ENCODE data around the gene PARD6A. TPM values are rescaled to one million over a fixed set of nuclear protein-coding genes. Genes with fewer than 3 reads are reported as not detected.
A peak's percentile ranks its signal among the peaks of the same experiment; 100 is the strongest.

PARD6A gene
- polyA plus RNA-seq, 3 donors = 2.7 to 6.9 (median 6.1) TPM

GRCh38 chr16:67669499-67670101 lies 8.8 kb downstream of the PARD6A start:
- Mint-ChIP-seq H3K9me3 (peaks cover 0 to 2% (median 0%) of the 10 kb centered on the region in 7 donors), H3K27me3 (ENCODE audit: low read depth in 3 of 3) (peaks cover 0 to 2% (median 0%) of the 10 kb centered on the region in 3 donors), H3K27ac (no peak overlapping the region), H3K4me3 (no peak overlapping the region), H3K36me3 (peaks cover under 1 to 3% of the 10 kb centered on the region in 2 donors), H3K4me1 (peaks cover 50% of the 10 kb centered on the region)
- Histone ChIP-seq H3K27me3 (ENCODE audit: control insufficient read depth in 2 of 2, insufficient read depth in 2 of 2, low read length in 2 of 2) (no peaks in the 10 kb centered on the region), H3K9me3 (replicated peaks in 1 of 2; ENCODE audit: control insufficient read depth in 1 of 2, insufficient read depth in 1 of 2, low read length in 2 of 2) (no peaks in the 10 kb centered on the region), H3K36me3 (replicated peaks in 1 of 2; ENCODE audit: control insufficient read depth in 1 of 2, insufficient read depth in 2 of 2, low read length in 2 of 2) (no peaks in the 10 kb centered on the region), H3K4me1 (ENCODE audit: control insufficient read depth in 1 of 2, insufficient read depth in 2 of 2, low read length in 2 of 2) (peaks cover 49 to 59% of the 10 kb centered on the region in 2 donors), H4K20me1 (ENCODE audit: insufficient read depth, low read length) (no peaks in the 10 kb centered on the region), H3K79me2 (ENCODE audit: insufficient read depth, low read length) (no peaks in the 10 kb centered on the region), H2AFZ (ENCODE audit: insufficient read depth, low read depth, low read length, poor library complexity, severe bottlenecking) (no peak overlapping the region), H3K27ac (ENCODE audit: low read depth in 1 of 2, low read length in 2 of 2) (no peak overlapping the region), H3K9ac (ENCODE audit: insufficient read depth, low read length, poor library complexity, severe bottlenecking) (no peak overlapping the region), H3K4me2 (replicated peaks; ENCODE audit: extremely low read depth, low read length, poor library complexity, severe bottlenecking) (no peak overlapping the region), H3K4me3 (replicated peaks in 1 of 3; ENCODE audit: low read depth in 2 of 3, low read length in 3 of 3) (no peak overlapping the region)
- TF ChIP-seq CTCF (IDR thresholded peaks at IDR 0.05) = no peak
- peak in 1 of 3 donors; percentile 3 for DNase-seq
- intact Hi-C loops (cut with micrococcal nuclease) = loop anchor here (5.0 to 10.0 kb wide), 10 partner anchors 48 to 555 kb away; partner anchors contain the start of genes GFOD2 (in 2 of the 2), CENPT (in 1 of the 2), CTCF (in 1 of the 2) and NFATC3 (in 1 of the 2)
- WGBS (ENCODE audit: insufficient coverage) = 96% methylated on average over 10 of the region's 10 CpGs

DNA sequence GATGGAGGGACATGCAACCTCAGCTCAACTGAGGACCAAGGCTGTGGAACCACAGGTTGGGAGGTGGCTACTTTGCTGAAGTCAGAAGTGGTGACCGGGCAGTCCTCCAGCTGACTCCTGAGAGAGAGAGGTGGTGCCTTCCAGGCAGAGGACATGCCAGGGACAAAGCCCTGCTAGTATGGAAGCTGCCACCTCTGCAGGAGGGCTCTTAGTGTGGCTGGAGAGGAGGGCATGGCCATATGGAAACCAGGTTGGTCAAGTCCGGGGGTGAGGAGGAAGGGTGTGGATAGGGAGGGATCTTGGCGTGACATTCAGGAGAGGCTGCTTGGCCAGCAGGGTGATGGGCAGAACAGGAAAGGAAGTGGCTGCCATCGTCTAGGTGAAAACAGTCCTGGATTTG lies 11.5 kb downstream of the PARD6A start:
- Histone ChIP-seq H3K4me1 (ENCODE audit: control insufficient read depth in 1 of 2, insufficient read depth in 2 of 2, low read length in 2 of 2) (peaks cover 38 to 40% of the 10 kb centered on the region in 2 donors), H3K79me2 (ENCODE audit: insufficient read depth, low read length) (no peaks in the 10 kb centered on the region), H3K9me3 (replicated peaks in 1 of 2; ENCODE audit: control insufficient read depth in 1 of 2, insufficient read depth in 1 of 2, low read length in 2 of 2) (no peaks in the 10 kb centered on the region), H3K9ac (ENCODE audit: insufficient read depth, low read length, poor library complexity, severe bottlenecking) (no peak overlapping the region), H3K27ac (ENCODE audit: low read depth in 1 of 2, low read length in 2 of 2) (no peak overlapping the region), H4K20me1 (ENCODE audit: insufficient read depth, low read length) (no peaks in the 10 kb centered on the region), H3K4me3 (replicated peaks in 1 of 3; ENCODE audit: low read depth in 2 of 3, low read length in 3 of 3) (no peak overlapping the region), H2AFZ (ENCODE audit: insufficient read depth, low read depth, low read length, poor library complexity, severe bottlenecking) (no peak overlapping the region), H3K4me2 (replicated peaks; ENCODE audit: extremely low read depth, low read length, poor library complexity, severe bottlenecking) (no peak overlapping the region), H3K27me3 (ENCODE audit: control insufficient read depth in 2 of 2, insufficient read depth in 2 of 2, low read length in 2 of 2) (no peaks in the 10 kb centered on the region), H3K36me3 (replicated peaks in 1 of 2; ENCODE audit: control insufficient read depth in 1 of 2, insufficient read depth in 2 of 2, low read length in 2 of 2) (no peaks in the 10 kb centered on the region)
- WGBS (ENCODE audit: insufficient coverage) = 42% methylated on average over 4 of the region's 4 CpGs
- TF ChIP-seq CTCF (IDR thresholded peaks at IDR 0.05) = no peak
- Mint-ChIP-seq H3K36me3 (peaks cover 5 to 16% of the 10 kb centered on the region in 2 donors), H3K4me3 (no peak overlapping the region), H3K9me3 (peaks cover 0 to 2% (median 0%) of the 10 kb centered on the region in 7 donors), H3K27me3 (ENCODE audit: low read depth in 3 of 3) (peaks cover 0 to 4% (median 2%) of the 10 kb centered on the region in 3 donors), H3K4me1 (peaks cover 48% of the 10 kb centered on the region), H3K27ac (peak overlapping the region in 5 of 7 donors; percentile 1 to 46 (median 30))
- intact Hi-C loops (cut with micrococcal nuclease) = loop anchor here (2.0 to 10.0 kb wide), 4 partner anchors 45 to 552 kb away; partner anchors contain the start of gene GFOD2 (in 1 of the 2)
- DNase-seq = no peak

All from CD14-positive monocyte (primary cell).